GM23338 (cell line): ENCODE measurements around the gene IL11. TPM values are rescaled to one million over a fixed set of nuclear protein-coding genes. Genes with fewer than 3 reads are reported as not detected.

ENCODE experiments used
- ATAC-seq: fragments of 200-7000 bp; cut with Tn5 transposase; 3 replicates; pipeline ENCODE4 v1.9.1; 2020
- DNase-seq: peaks from one replicate; pipeline ENCODE4 v3.0.0-alpha.2; 2015; ENCODE audit warnings: low spot score
- H2AFZ ChIP-seq: fragments of 200-600 bp; sonication (generic); 2 replicates; pipeline ENCODE4 v1.8.0; 2016; ENCODE audit warnings: antibody characterized with exemption, mild to moderate bottlenecking, moderate library complexity
- H3F3A ChIP-seq: fragments of 200-600 bp; sonication (generic); replicated peaks from 2 replicates; pipeline ENCODE4 v1.8.0; 2017; ENCODE audit warnings: antibody characterized with exemption, mixed run types, low read depth
- H3K27ac ChIP-seq: fragments of 200-600 bp; sonication (generic); 2 replicates; pipeline ENCODE4 v1.6.1; 2016; ENCODE audit warnings: low read depth
- H3K27me3 ChIP-seq: fragments of 200-600 bp; sonication (generic); 2 replicates; pipeline ENCODE4 v1.8.0; 2016; ENCODE audit warnings: mild to moderate bottlenecking, mixed run types, moderate library complexity; ENCODE audit not compliant: insufficient read depth
- H3K36me3 ChIP-seq: fragments of 200-600 bp; sonication (generic); 2 replicates; pipeline ENCODE4 v1.8.0; 2016; ENCODE audit warnings: mild to moderate bottlenecking; ENCODE audit not compliant: insufficient read depth
- H3K4me1 ChIP-seq: fragments of 200-600 bp; sonication (generic); 2 replicates; pipeline ENCODE4 v1.8.0; 2016; ENCODE audit warnings: mild to moderate bottlenecking, moderate library complexity; ENCODE audit not compliant: insufficient read depth
- H3K4me2 ChIP-seq: fragments of 200-600 bp; sonication (generic); 2 replicates; pipeline ENCODE4 v1.7.1; 2017; ENCODE audit warnings: mixed run types
- H3K4me3 ChIP-seq: fragments of 200-600 bp; sonication (generic); 2 replicates; pipeline ENCODE4 v1.6.1; 2016; ENCODE audit warnings: mixed run types
- H3K79me2 ChIP-seq: fragments of 200-600 bp; sonication (generic); replicated peaks from 2 replicates; pipeline ENCODE4 v1.8.0; 2017; ENCODE audit warnings: mild to moderate bottlenecking; ENCODE audit not compliant: insufficient read depth
- H3K9me2 ChIP-seq: fragments of 200-600 bp; sonication (generic); 2 replicates; pipeline ENCODE4 v1.8.0; 2017; ENCODE audit not compliant: insufficient read depth
- H4K20me1 ChIP-seq: fragments of 200-600 bp; sonication (generic); replicated peaks from 2 replicates; pipeline ENCODE4 v1.8.0; 2017; ENCODE audit warnings: mild to moderate bottlenecking; ENCODE audit not compliant: insufficient read depth
- H3K27ac Mint-ChIP-seq: 2 replicates; pipeline ENCODE4 v1.8.0; 2020; ENCODE audit warnings: inconsistent platforms, mild to moderate bottlenecking, moderate library complexity, mixed read lengths
- H3K27me3 Mint-ChIP-seq: 3 replicates; pipeline ENCODE4 v1.8.0; 2022; ENCODE audit warnings: low read depth, mild to moderate bottlenecking, moderate library complexity, mixed read lengths, inconsistent platforms; ENCODE audit not compliant: insufficient read depth, poor library complexity
- H3K36me3 Mint-ChIP-seq: 3 replicates; pipeline ENCODE4 v1.8.0; 2021; ENCODE audit warnings: low read depth, mild to moderate bottlenecking, inconsistent platforms, moderate library complexity, mixed read lengths
- H3K4me1 Mint-ChIP-seq: 3 replicates; pipeline ENCODE4 v1.8.0; 2020; ENCODE audit warnings: mild to moderate bottlenecking, inconsistent platforms, mixed read lengths
- H3K4me3 Mint-ChIP-seq: 3 replicates; pipeline ENCODE4 v1.8.0; 2021; ENCODE audit warnings: moderate library complexity, mild to moderate bottlenecking, inconsistent platforms, mixed read lengths
- H3K9me3 Mint-ChIP-seq: 3 replicates; pipeline ENCODE4 v1.8.0; 2020; ENCODE audit warnings: moderate library complexity, mild to moderate bottlenecking, inconsistent platforms, mixed read lengths
- EZH2phosphoT487 ChIP-seq: fragments of 200-600 bp; sonication (generic); IDR thresholded peaks from one replicate; pipeline ENCODE4 v1.8.1; 2018; ENCODE audit warnings: antibody characterized with exemption; ENCODE audit not compliant: unreplicated experiment
- NANOG ChIP-seq: IDR thresholded peaks from 2 replicates; pipeline ENCODE4 v1.6.1; 2016; ENCODE audit warnings: antibody characterized with exemption, borderline replicate concordance
- POLR2AphosphoS5 ChIP-seq: IDR thresholded peaks from 2 replicates; pipeline ENCODE4 v1.6.1; 2016; ENCODE audit warnings: antibody characterized with exemption, low read depth
- ZNF331 ChIP-seq: fragments of 250-450 bp; sonication (Bioruptor Pico); IDR thresholded peaks from 2 replicates; pipeline ENCODE4 v1.5.0; 2020; ENCODE audit warnings: low read depth, mild to moderate bottlenecking, moderate library complexity
- polyA plus RNA-seq: library from polyadenylated mRNA; unstranded; fragments of >200 nt; fragmentation: Nextera tagmentation; extraction: Ambion mirVana; gene quantifications from 2 replicates; pipeline ENCODE4 v1.2.1, GENCODE V29; 2016
- total RNA-seq: library from RNA; depleted of rRNA; stranded (reverse); fragments of >200 nt; shearing (Covaris generic); gene quantifications from 2 replicates; pipeline ENCODE4 v1.2.3, GENCODE V29; 2014
- TF ChIP-seq, protein P1 (sequence below): IDR thresholded peaks from one replicate; pipeline ENCODE4 v1.6.1; 2018; ENCODE audit warnings: antibody characterized with exemption; ENCODE audit not compliant: unreplicated experiment
- TF ChIP-seq, protein P2 (sequence below), 2 experiments: fragments of 200-600 bp in 1 of 2; sonication (generic) in 1 of 2; conservative IDR thresholded peaks; 2 replicates each; pipeline versions ENCODE4 v1.5.1 to v1.6.1; 2016 to 2017; ENCODE audit warnings: antibody characterized with exemption in 2 of 2, low read depth in 2 of 2, mild to moderate bottlenecking in 2 of 2, moderate library complexity in 1 of 2

IL11 gene
- total and polyA plus RNA-seq, 2 experiments from 2014 or later, result 0.58 to 2.2 TPM

DNA sequence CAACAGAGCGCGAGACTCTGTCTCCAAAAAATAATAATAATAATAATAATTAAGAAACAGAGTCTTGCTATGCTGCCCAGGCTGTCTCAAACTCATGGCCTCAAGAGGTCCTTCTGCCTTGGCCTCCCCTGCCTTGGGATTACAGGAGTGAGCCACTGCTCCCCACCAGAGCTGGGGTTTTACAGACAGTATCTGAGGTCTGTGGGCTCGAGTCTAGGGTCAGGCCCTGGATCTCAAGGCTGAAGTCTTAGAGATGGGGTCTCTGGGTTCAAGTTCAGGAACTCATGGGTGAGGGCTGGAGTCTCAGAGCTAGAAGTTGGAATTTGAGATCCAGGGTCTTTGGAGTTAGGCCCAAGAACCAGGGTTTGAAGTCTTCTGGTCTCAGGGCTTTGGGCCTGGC lies 3.5 kb downstream of the IL11 start (continued):
- TF ChIP-seq, protein P1, sequence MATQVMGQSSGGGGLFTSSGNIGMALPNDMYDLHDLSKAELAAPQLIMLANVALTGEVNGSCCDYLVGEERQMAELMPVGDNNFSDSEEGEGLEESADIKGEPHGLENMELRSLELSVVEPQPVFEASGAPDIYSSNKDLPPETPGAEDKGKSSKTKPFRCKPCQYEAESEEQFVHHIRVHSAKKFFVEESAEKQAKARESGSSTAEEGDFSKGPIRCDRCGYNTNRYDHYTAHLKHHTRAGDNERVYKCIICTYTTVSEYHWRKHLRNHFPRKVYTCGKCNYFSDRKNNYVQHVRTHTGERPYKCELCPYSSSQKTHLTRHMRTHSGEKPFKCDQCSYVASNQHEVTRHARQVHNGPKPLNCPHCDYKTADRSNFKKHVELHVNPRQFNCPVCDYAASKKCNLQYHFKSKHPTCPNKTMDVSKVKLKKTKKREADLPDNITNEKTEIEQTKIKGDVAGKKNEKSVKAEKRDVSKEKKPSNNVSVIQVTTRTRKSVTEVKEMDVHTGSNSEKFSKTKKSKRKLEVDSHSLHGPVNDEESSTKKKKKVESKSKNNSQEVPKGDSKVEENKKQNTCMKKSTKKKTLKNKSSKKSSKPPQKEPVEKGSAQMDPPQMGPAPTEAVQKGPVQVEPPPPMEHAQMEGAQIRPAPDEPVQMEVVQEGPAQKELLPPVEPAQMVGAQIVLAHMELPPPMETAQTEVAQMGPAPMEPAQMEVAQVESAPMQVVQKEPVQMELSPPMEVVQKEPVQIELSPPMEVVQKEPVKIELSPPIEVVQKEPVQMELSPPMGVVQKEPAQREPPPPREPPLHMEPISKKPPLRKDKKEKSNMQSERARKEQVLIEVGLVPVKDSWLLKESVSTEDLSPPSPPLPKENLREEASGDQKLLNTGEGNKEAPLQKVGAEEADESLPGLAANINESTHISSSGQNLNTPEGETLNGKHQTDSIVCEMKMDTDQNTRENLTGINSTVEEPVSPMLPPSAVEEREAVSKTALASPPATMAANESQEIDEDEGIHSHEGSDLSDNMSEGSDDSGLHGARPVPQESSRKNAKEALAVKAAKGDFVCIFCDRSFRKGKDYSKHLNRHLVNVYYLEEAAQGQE, result no peak
- no peak for TF ChIP-seq ZNF331 (CRISPR knock-in tag)
- TF ChIP-seq, protein P2, sequence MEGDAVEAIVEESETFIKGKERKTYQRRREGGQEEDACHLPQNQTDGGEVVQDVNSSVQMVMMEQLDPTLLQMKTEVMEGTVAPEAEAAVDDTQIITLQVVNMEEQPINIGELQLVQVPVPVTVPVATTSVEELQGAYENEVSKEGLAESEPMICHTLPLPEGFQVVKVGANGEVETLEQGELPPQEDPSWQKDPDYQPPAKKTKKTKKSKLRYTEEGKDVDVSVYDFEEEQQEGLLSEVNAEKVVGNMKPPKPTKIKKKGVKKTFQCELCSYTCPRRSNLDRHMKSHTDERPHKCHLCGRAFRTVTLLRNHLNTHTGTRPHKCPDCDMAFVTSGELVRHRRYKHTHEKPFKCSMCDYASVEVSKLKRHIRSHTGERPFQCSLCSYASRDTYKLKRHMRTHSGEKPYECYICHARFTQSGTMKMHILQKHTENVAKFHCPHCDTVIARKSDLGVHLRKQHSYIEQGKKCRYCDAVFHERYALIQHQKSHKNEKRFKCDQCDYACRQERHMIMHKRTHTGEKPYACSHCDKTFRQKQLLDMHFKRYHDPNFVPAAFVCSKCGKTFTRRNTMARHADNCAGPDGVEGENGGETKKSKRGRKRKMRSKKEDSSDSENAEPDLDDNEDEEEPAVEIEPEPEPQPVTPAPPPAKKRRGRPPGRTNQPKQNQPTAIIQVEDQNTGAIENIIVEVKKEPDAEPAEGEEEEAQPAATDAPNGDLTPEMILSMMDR (conservative IDR thresholded peaks at IDR 0.05; ENCODE audit: low read depth in 2 of 2), result no peak

DNA sequence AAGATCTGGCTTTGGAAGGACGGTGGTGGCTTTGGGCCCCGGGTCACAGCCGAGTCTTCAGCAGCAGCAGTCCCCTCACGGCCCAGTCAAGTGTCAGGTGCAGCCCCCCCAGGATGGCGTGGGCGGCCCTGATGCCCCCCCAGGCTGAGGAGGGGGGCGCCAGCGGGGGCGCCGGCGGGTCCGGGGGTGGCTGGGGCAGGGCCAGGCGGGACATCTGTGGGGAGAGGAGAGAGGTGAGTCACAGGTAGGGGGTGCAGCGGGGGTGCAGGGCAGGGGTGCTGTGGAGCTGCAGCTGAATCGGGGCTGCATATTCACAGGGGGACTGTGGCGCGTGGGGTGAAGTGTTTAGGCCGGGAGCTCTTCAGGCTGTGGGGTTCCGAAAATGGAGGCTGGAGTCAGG lies 4.3 kb downstream of the IL11 start:
- Mint-ChIP-seq H3K27me3 (peaks cover 39% of the 10 kb centered on the region), H3K27ac (no peak overlapping the region)
- no peak for DNase-seq
- TF ChIP-seq, protein P1, result no peak
- no peak for TF ChIP-seq NANOG
- TF ChIP-seq POLR2AphosphoS5, result no peak
- TF ChIP-seq, protein P2 (conservative IDR thresholded peaks at IDR 0.05; ENCODE audit: low read depth in 2 of 2), result no peak
- no peak for TF ChIP-seq EZH2phosphoT487
- TF ChIP-seq ZNF331 (CRISPR knock-in tag), result no peak

More for the DNA sequence above, 4.3 kb downstream of the IL11 start:
- Histone ChIP-seq H4K20me1 (no peaks in the 10 kb centered on the region), H3K9me2 (no peaks in the 10 kb centered on the region), H3K36me3 (no peaks in the 10 kb centered on the region), H3K79me2 (no peaks in the 10 kb centered on the region), H3F3A (peaks cover 4% of the 10 kb centered on the region; the same call in 1 of the 2 replicates), H3K27ac (no peak overlapping the region), H2AFZ (no peak overlapping the region), H3K4me1 (no peaks in the 10 kb centered on the region; the same call in 1 of the 2 replicates), H3K4me2 (no peak overlapping the region), H3K4me3 (no peak overlapping the region), H3K27me3 (peaks cover 39% of the 10 kb centered on the region)
- ATAC-seq, result no peak
- H3K4me1 Mint-ChIP-seq, result peaks cover 19% of the 10 kb centered on the region
- no peaks in the 10 kb centered on the region; the same call in 1 of the 3 replicates for H3K9me3 Mint-ChIP-seq
- no peaks in the 10 kb centered on the region; the same call in 2 of the 3 replicates for H3K36me3 Mint-ChIP-seq
- H3K4me3 Mint-ChIP-seq, result peak overlapping the region; percentile 10; the same call in 1 of the 3 replicates
